IPS-18c (cell line): ENCODE data around the gene B9D1.

Experiments used
- H3K4me3 ChIP-seq: 2 replicates; pipeline ENCODE4 v1.7.0; 2013; ENCODE audit warnings: low read depth, mild to moderate bottlenecking, low read length, moderate library complexity; ENCODE audit not compliant: insufficient read depth
- H3K9me3 ChIP-seq: one replicate; pipeline ENCODE4 v1.6.1; 2013; ENCODE audit warnings: mild to moderate bottlenecking, low read length, moderate library complexity; ENCODE audit not compliant: control insufficient read depth, insufficient read depth

The B9D1 gene

GRCh38 chr17:19320876-19321275, 41.6 kb downstream of the B9D1 start:
- Histone ChIP-seq H3K4me3 (no peak overlapping the region), H3K9me3 (no peaks in the 10 kb centered on the region)

GRCh38 chr17:19319771-19320505, 42.6 kb downstream of the B9D1 start:
- Histone ChIP-seq H3K9me3 (no peaks in the 10 kb centered on the region), H3K4me3 (no peak overlapping the region)

GRCh38 chr17:19318611-19319010, 43.9 kb downstream of the B9D1 start:
- Histone ChIP-seq H3K9me3 (no peaks in the 10 kb centered on the region), H3K4me3 (no peak overlapping the region)

- Histone ChIP-seq H3K9me3 (no peaks in the 10 kb centered on the region), H3K4me3 (0 out of 2 replicates have a peak overlapping the region, but pooled peaks have one; percentile 28)
These were observed 45.0 kb downstream of the B9D1 start for GRCh38 chr17:19317359-19318095.

- Histone ChIP-seq H3K4me3 (no peak overlapping the region), H3K9me3 (no peaks in the 10 kb centered on the region)
These were observed 45.7 kb downstream of the B9D1 start for GRCh38 chr17:19316761-19317358.

GRCh38 chr17:19315104-19315503, 47.4 kb downstream of the B9D1 start:
- Histone ChIP-seq H3K9me3 (no peaks in the 10 kb centered on the region), H3K4me3 (no peak overlapping the region)

GRCh38 chr17:19313746-19314651, 48.5 kb downstream of the B9D1 start:
- no peak overlapping the region for H3K4me3 ChIP-seq
- H3K9me3 ChIP-seq, result no peaks in the 10 kb centered on the region

- Histone ChIP-seq H3K4me3 (no peak overlapping the region), H3K9me3 (no peaks in the 10 kb centered on the region)
These were observed 49.3 kb downstream of the B9D1 start for GRCh38 chr17:19313066-19313745.

GRCh38 chr17:19312406-19312805, 50.1 kb downstream of the B9D1 start:
- no peaks in the 10 kb centered on the region for H3K9me3 ChIP-seq
- H3K4me3 ChIP-seq, result no peak overlapping the region

GRCh38 chr17:19311421-19312215, 50.9 kb downstream of the B9D1 start:
- H3K9me3 ChIP-seq, result no peaks in the 10 kb centered on the region
- H3K4me3 ChIP-seq, result no peak overlapping the region

GRCh38 chr17:19311016-19311415, 51.5 kb downstream of the B9D1 start:
- Histone ChIP-seq H3K9me3 (no peaks in the 10 kb centered on the region), H3K4me3 (no peak overlapping the region)

GRCh38 chr17:19310151-19310550, 52.4 kb downstream of the B9D1 start:
- H3K4me3 ChIP-seq, result no peak overlapping the region
- H3K9me3 ChIP-seq, result no peaks in the 10 kb centered on the region

- Histone ChIP-seq H3K4me3 (no peak overlapping the region), H3K9me3 (no peaks in the 10 kb centered on the region)
These were observed 52.8 kb downstream of the B9D1 start for GRCh38 chr17:19309701-19310100.

- H3K9me3 ChIP-seq, result no peaks in the 10 kb centered on the region
- no peak overlapping the region for H3K4me3 ChIP-seq
These were observed 54.1 kb downstream of the B9D1 start for GRCh38 chr17:19308398-19308797.

GRCh38 chr17:19307521-19307920, 55.0 kb downstream of the B9D1 start:
- Histone ChIP-seq H3K9me3 (no peaks in the 10 kb centered on the region), H3K4me3 (no peak overlapping the region)
